Thymus (tissue), 11 donors: Measurements from ENCODE around the gene SCYL3. TPM values are rescaled to one million over a fixed set of nuclear protein-coding genes. Genes with fewer than 3 reads are reported as not detected.

Source experiments
- DNase-seq, 9 donors: peaks; one replicate each; pipeline ENCODE4 v3.0.0-alpha.2; 2013; ENCODE audit warnings: low spot score in 9 of 9, low read depth in 6 of 9, missing footprints in 1 of 9
- H3K27ac ChIP-seq, 2 donors: one replicate each; pipeline ENCODE4 v1.5.1; 2013; ENCODE audit warnings: control low read depth in 1 of 2, low read depth in 1 of 2, low read length in 1 of 2, mild to moderate bottlenecking in 1 of 2, moderate library complexity in 1 of 2
- H3K27me3 ChIP-seq, 2 donors: one replicate each; pipeline ENCODE4 v1.5.1; 2013; ENCODE audit warnings: low read length in 1 of 2; ENCODE audit not compliant: control insufficient read depth in 2 of 2, insufficient read depth in 1 of 2
- H3K36me3 ChIP-seq, 2 donors: one replicate each; pipeline ENCODE4 v1.5.1; 2013; ENCODE audit warnings: low read length in 1 of 2, mild to moderate bottlenecking in 1 of 2, moderate library complexity in 1 of 2; ENCODE audit not compliant: control insufficient read depth in 2 of 2, insufficient read depth in 2 of 2
- H3K4me1 ChIP-seq, 2 donors: one replicate each; pipeline ENCODE4 v1.5.1; 2013; ENCODE audit warnings: low read length in 2 of 2; ENCODE audit not compliant: control insufficient read depth in 2 of 2, insufficient read depth in 2 of 2
- H3K4me3 ChIP-seq, 2 donors: one replicate each; pipeline ENCODE4 v1.5.1; 2013; ENCODE audit warnings: low read length in 2 of 2, control low read depth in 1 of 2, mild to moderate bottlenecking in 1 of 2
- H3K9me3 ChIP-seq, 2 donors: one replicate each; pipeline ENCODE4 v1.5.1; 2013; ENCODE audit warnings: low read length in 1 of 2, mild to moderate bottlenecking in 1 of 2; ENCODE audit not compliant: control insufficient read depth in 2 of 2, insufficient read depth in 1 of 2
- WGBS: extraction: QIAGEN DNeasy Blood & Tissue Kit; methylation state at CpG from one replicate; pipeline ENCODE4 v1.1.7; 2013; 5-methylcytosine and 5-hydroxymethylcytosine counted together
- polyA plus RNA-seq: library from polyadenylated mRNA; stranded (reverse); fragments of 200-250 nt; gene quantifications from one replicate; pipeline ENCODE4 v1.2.3, GENCODE V29; 2013
- total RNA-seq: library from RNA; stranded (reverse); fragments of 120-200 nt; gene quantifications from one replicate; pipeline ENCODE4 v1.2.4, GENCODE V29; 2013
- donor health status: healthy.

SCYL3 gene
- total and polyA plus RNA-seq, 2 donors = 10.0 to 13.5 TPM

- DNase-seq = no peak
- no peak overlapping the region for H3K4me3 ChIP-seq
- no peaks in the 10 kb centered on the region for H3K4me1 ChIP-seq
- H3K27ac ChIP-seq = no peak overlapping the region
- peaks cover 20 to 62% of the 10 kb centered on the region in 2 donors for H3K36me3 ChIP-seq
- WGBS = 95% methylated on average over 2 of the region's 2 CpGs
- H3K9me3 ChIP-seq = no peaks in the 10 kb centered on the region
- H3K27me3 ChIP-seq = no peaks in the 10 kb centered on the region
These were observed 45.2 kb downstream of the SCYL3 start for GRCh38 chr1:169848456-169848855.

- no peak overlapping the region for H3K27ac ChIP-seq
- no peaks in the 10 kb centered on the region for H3K27me3 ChIP-seq
- no peak overlapping the region for H3K4me3 ChIP-seq
- H3K9me3 ChIP-seq = no peaks in the 10 kb centered on the region
- WGBS = 18% methylated on average over 1 of the region's 1 CpG
- peaks cover 13 to 50% of the 10 kb centered on the region in 2 donors for H3K36me3 ChIP-seq
- peak in 5 of 9 donors; percentile 4 to 43 (median 5) for DNase-seq
- no peaks in the 10 kb centered on the region for H3K4me1 ChIP-seq
These were observed 48.6 kb downstream of the SCYL3 start for GRCh38 chr1:169844941-169845608.

GRCh38 chr1:169838942-169839341 is 54.8 kb downstream of the SCYL3 start:
- Histone ChIP-seq H3K4me1 (no peaks in the 10 kb centered on the region), H3K27ac (no peak overlapping the region), H3K27me3 (no peaks in the 10 kb centered on the region), H3K36me3 (peaks cover 7 to 44% of the 10 kb centered on the region in 2 donors), H3K4me3 (no peak overlapping the region), H3K9me3 (no peaks in the 10 kb centered on the region)
- over 99% methylated on average over 4 of the region's 4 CpGs for WGBS
- no peak for DNase-seq

- peaks cover 16 to 51% of the 10 kb centered on the region in 2 donors for H3K36me3 ChIP-seq
- H3K4me3 ChIP-seq = no peak overlapping the region
- no peaks in the 10 kb centered on the region for H3K27me3 ChIP-seq
- no peak overlapping the region for H3K27ac ChIP-seq
- no peaks in the 10 kb centered on the region for H3K4me1 ChIP-seq
- 95% methylated on average over 1 of the region's 1 CpG for WGBS
- no peaks in the 10 kb centered on the region for H3K9me3 ChIP-seq
- DNase-seq = no peak
These were observed 57.5 kb downstream of the SCYL3 start for GRCh38 chr1:169836198-169836597.

GRCh38 chr1:169835647-169836046 is 58.0 kb downstream of the SCYL3 start:
- no peaks in the 10 kb centered on the region for H3K27me3 ChIP-seq
- no peaks in the 10 kb centered on the region for H3K9me3 ChIP-seq
- H3K4me1 ChIP-seq = no peaks in the 10 kb centered on the region
- no peak overlapping the region for H3K27ac ChIP-seq
- peaks cover 17 to 49% of the 10 kb centered on the region in 2 donors for H3K36me3 ChIP-seq
- DNase-seq = no peak
- H3K4me3 ChIP-seq = no peak overlapping the region
- 96% methylated on average over 1 of the region's 1 CpG for WGBS

GRCh38 chr1:169834869-169835268 is 58.8 kb downstream of the SCYL3 start:
- DNase-seq = no peak
- 99% methylated on average over 1 of the region's 1 CpG for WGBS
- no peak overlapping the region for H3K4me3 ChIP-seq
- H3K4me1 ChIP-seq = no peaks in the 10 kb centered on the region
- H3K27me3 ChIP-seq = no peaks in the 10 kb centered on the region
- H3K27ac ChIP-seq = no peak overlapping the region
- H3K36me3 ChIP-seq = peaks cover 20 to 55% of the 10 kb centered on the region in 2 donors
- no peaks in the 10 kb centered on the region for H3K9me3 ChIP-seq

GRCh38 chr1:169833179-169833901 is 60.4 kb downstream of the SCYL3 start:
- Histone ChIP-seq H3K4me3 (no peak overlapping the region), H3K9me3 (no peaks in the 10 kb centered on the region), H3K4me1 (no peaks in the 10 kb centered on the region), H3K27me3 (no peaks in the 10 kb centered on the region), H3K36me3 (peaks cover 12 to 53% of the 10 kb centered on the region in 2 donors), H3K27ac (no peak overlapping the region)
- no peak for DNase-seq
- WGBS = 85% methylated on average over 4 of the region's 4 CpGs

- H3K4me3 ChIP-seq = no peak overlapping the region
- 95% methylated on average over 1 of the region's 1 CpG for WGBS
- H3K27ac ChIP-seq = no peak overlapping the region
- H3K27me3 ChIP-seq = no peaks in the 10 kb centered on the region
- no peaks in the 10 kb centered on the region for H3K9me3 ChIP-seq
- H3K36me3 ChIP-seq = peaks cover 17 to 47% of the 10 kb centered on the region in 2 donors
- no peak for DNase-seq
- H3K4me1 ChIP-seq = no peaks in the 10 kb centered on the region
These were observed 64.0 kb downstream of the SCYL3 start for GRCh38 chr1:169829671-169830070.

GRCh38 chr1:169824153-169824552 is 69.5 kb downstream of the SCYL3 start:
- WGBS = 97% methylated on average over 3 of the region's 3 CpGs
- no peaks in the 10 kb centered on the region for H3K9me3 ChIP-seq
- H3K27me3 ChIP-seq = no peaks in the 10 kb centered on the region
- no peak overlapping the region for H3K27ac ChIP-seq
- no peaks in the 10 kb centered on the region for H3K4me1 ChIP-seq
- DNase-seq = no peak
- H3K4me3 ChIP-seq = no peak overlapping the region
- H3K36me3 ChIP-seq = peaks cover 14 to 37% of the 10 kb centered on the region in 2 donors
